ENCODE data around the gene OGFOD3.
"Not testable (repeated sequence)": the region's sequence is repeated elsewhere in the genome, so short reads cannot be mapped to it uniquely, and the experiment has no call there.

The OGFOD3 gene

GRCh38 chr17:82373072-82373452 is 45.3 kb downstream of the OGFOD3 start:
- DNase-seq (ENCODE audit: low spot score) = not testable (repeated sequence)

GRCh38 chr17:82372249-82373071 is 45.9 kb downstream of the OGFOD3 start:
- no peak for DNase-seq (ENCODE audit: low spot score)

- no peak for DNase-seq (ENCODE audit: low spot score)
Measured at GRCh38 chr17:82371333-82372248, 46.8 kb downstream of the OGFOD3 start, which contains the start of gene UTS2R. UTS2R (plus strand) TSS chr17:82371765; CDS start chr17:82374325, 2,560 bp downstream.

GRCh38 chr17:82370471-82371332 is 47.7 kb downstream of the OGFOD3 start:
- DNase-seq (ENCODE audit: low spot score) = peak; percentile 12

GRCh38 chr17:82369211-82369610 is 49.2 kb downstream of the OGFOD3 start:
- DNase-seq (ENCODE audit: low spot score) = no peak

GRCh38 chr17:82367724-82368524 is 50.5 kb downstream of the OGFOD3 start:
- DNase-seq (ENCODE audit: low spot score) = no peak

- DNase-seq (ENCODE audit: low spot score) = no peak
Measured at GRCh38 chr17:82366749-82367148, 51.6 kb downstream of the OGFOD3 start.

GRCh38 chr17:82365606-82366295 is 52.6 kb downstream of the OGFOD3 start:
- DNase-seq (ENCODE audit: low spot score) = no peak

- DNase-seq (ENCODE audit: low spot score) = no peak
Measured at GRCh38 chr17:82361885-82362633, 56.3 kb downstream of the OGFOD3 start.

GRCh38 chr17:82359451-82360074 is 58.8 kb downstream of the OGFOD3 start:
- DNase-seq (ENCODE audit: low spot score) = not testable (repeated sequence)

- DNase-seq (ENCODE audit: low spot score) = no peak
Measured at GRCh38 chr17:82358465-82359350, 59.7 kb downstream of the OGFOD3 start, which contains the start of gene TEX19. TEX19 (plus strand) TSS chr17:82359247; CDS start chr17:82362151, 2,904 bp downstream.

- DNase-seq (ENCODE audit: low spot score) = no peak
Measured at GRCh38 chr17:82357394-82357793, 61.0 kb downstream of the OGFOD3 start.

GRCh38 chr17:82356845-82357355 is 61.5 kb downstream of the OGFOD3 start:
- DNase-seq (ENCODE audit: low spot score) = no peak

GRCh38 chr17:82355770-82356427 is 62.5 kb downstream of the OGFOD3 start:
- DNase-seq (ENCODE audit: low spot score) = no peak

GRCh38 chr17:82354804-82355308 is 63.5 kb downstream of the OGFOD3 start:
- DNase-seq (ENCODE audit: low spot score) = no peak

GRCh38 chr17:82353484-82353883 is 64.9 kb downstream of the OGFOD3 start:
- DNase-seq (ENCODE audit: low spot score) = no peak
